GM19043 (cell line): ENCODE results near the gene SLC25A21.
"Not testable (repeated sequence)": the region's sequence is repeated elsewhere in the genome, so short reads cannot be mapped to it uniquely, and the experiment has no call there.

Experiments used
- ATAC-seq: cut with Tn5 transposase; IDR thresholded peaks from one replicate; pipeline ENCODE4 v1.9.1; 2021; ENCODE audit warnings: low read depth; ENCODE audit not compliant: unreplicated experiment

SLC25A21 gene

GRCh38 chr14:37093364-37093763 is 79.0 kb downstream of the SLC25A21 start:
- ATAC-seq, result no peak

GRCh38 chr14:37091651-37092050 is 80.8 kb downstream of the SLC25A21 start:
- no peak for ATAC-seq

GRCh38 chr14:37090026-37090425 is 82.4 kb downstream of the SLC25A21 start:
- no peak for ATAC-seq

GRCh38 chr14:37089410-37089809 is 83.0 kb downstream of the SLC25A21 start:
- no peak for ATAC-seq

GRCh38 chr14:37088356-37089215 is 83.8 kb downstream of the SLC25A21 start:
- no peak for ATAC-seq

- no peak for ATAC-seq
Observed at GRCh38 chr14:37087520-37087919, 84.9 kb downstream of the SLC25A21 start.

GRCh38 chr14:37083599-37083998 is 88.8 kb downstream of the SLC25A21 start:
- ATAC-seq, result no peak

GRCh38 chr14:37082449-37082848 is 90.0 kb downstream of the SLC25A21 start:
- no peak for ATAC-seq

GRCh38 chr14:37081856-37082255 is 90.5 kb downstream of the SLC25A21 start:
- ATAC-seq, result no peak

- no peak for ATAC-seq
Observed at GRCh38 chr14:37081218-37081617, 91.2 kb downstream of the SLC25A21 start.

GRCh38 chr14:37078131-37078530 is 94.3 kb downstream of the SLC25A21 start:
- ATAC-seq, result no peak

- not testable (repeated sequence) for ATAC-seq
Observed at GRCh38 chr14:37074320-37074719, 98.1 kb downstream of the SLC25A21 start.

GRCh38 chr14:37063467-37064240 is 108.8 kb downstream of the SLC25A21 start:
- no peak for ATAC-seq

- ATAC-seq, result no peak
Observed at GRCh38 chr14:37062191-37062803, 110.1 kb downstream of the SLC25A21 start.

- no peak for ATAC-seq
Observed at GRCh38 chr14:37061697-37062096, 110.7 kb downstream of the SLC25A21 start.

GRCh38 chr14:37060496-37061260 is 111.7 kb downstream of the SLC25A21 start:
- ATAC-seq, result no peak

GRCh38 chr14:37057776-37058175 is 114.6 kb downstream of the SLC25A21 start:
- no peak for ATAC-seq

- ATAC-seq, result no peak
Observed at GRCh38 chr14:37056473-37056872, 115.9 kb downstream of the SLC25A21 start.

- no peak for ATAC-seq
Observed at GRCh38 chr14:37054869-37055268, 117.5 kb downstream of the SLC25A21 start.

- ATAC-seq, result no peak
Observed at GRCh38 chr14:37054144-37054543, 118.3 kb downstream of the SLC25A21 start.
